Measurements from ENCODE around the gene VANGL2.

DNA sequence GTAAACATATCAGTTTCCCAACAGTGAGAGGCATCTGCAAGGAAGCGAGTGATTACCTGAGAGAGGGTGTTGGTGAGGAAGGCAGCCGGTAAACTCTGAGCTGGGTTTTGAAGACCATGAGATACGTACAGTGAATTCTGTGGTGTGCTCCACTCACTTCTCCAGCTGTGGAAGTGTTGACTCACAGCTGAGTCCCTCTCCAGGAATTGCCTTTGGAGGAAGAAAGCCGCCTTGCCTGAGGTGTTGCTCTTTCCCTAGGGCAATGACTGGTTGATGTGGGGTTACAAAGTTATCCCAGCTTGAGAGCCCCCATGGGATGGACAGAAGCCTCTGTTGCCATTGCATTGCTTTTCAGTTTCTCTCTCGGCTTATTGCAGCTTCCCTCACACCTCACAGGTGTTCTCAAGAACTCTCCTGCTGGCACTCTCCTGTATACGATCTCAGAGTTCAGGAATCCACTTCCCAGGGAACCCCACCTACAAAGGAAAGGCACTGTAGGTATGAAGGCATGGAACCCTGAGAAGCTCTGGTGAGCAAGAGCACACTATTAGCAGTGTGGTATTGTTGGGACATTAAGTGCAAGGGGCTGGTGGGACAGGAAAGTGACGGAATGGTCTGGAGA, 22.7 kb upstream of the VANGL2 start:
- TF ChIP-seq, protein P1, sequence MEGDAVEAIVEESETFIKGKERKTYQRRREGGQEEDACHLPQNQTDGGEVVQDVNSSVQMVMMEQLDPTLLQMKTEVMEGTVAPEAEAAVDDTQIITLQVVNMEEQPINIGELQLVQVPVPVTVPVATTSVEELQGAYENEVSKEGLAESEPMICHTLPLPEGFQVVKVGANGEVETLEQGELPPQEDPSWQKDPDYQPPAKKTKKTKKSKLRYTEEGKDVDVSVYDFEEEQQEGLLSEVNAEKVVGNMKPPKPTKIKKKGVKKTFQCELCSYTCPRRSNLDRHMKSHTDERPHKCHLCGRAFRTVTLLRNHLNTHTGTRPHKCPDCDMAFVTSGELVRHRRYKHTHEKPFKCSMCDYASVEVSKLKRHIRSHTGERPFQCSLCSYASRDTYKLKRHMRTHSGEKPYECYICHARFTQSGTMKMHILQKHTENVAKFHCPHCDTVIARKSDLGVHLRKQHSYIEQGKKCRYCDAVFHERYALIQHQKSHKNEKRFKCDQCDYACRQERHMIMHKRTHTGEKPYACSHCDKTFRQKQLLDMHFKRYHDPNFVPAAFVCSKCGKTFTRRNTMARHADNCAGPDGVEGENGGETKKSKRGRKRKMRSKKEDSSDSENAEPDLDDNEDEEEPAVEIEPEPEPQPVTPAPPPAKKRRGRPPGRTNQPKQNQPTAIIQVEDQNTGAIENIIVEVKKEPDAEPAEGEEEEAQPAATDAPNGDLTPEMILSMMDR (conservative IDR thresholded peaks at IDR 0.05; ENCODE audit: low read depth in 2 of 2) = no peak
- no peak for TF ChIP-seq POLR2AphosphoS5 (IDR thresholded peaks at IDR 0.05; ENCODE audit: low read depth)
- TF ChIP-seq CREB1 (CRISPR knock-in tag; IDR thresholded peaks at IDR 0.05; ENCODE audit: low read depth) = no peak
- TF ChIP-seq EZH2 (IDR thresholded peaks at IDR 0.05; ENCODE audit: low read depth, unreplicated experiment) = no peak
- TF ChIP-seq, protein P2, sequence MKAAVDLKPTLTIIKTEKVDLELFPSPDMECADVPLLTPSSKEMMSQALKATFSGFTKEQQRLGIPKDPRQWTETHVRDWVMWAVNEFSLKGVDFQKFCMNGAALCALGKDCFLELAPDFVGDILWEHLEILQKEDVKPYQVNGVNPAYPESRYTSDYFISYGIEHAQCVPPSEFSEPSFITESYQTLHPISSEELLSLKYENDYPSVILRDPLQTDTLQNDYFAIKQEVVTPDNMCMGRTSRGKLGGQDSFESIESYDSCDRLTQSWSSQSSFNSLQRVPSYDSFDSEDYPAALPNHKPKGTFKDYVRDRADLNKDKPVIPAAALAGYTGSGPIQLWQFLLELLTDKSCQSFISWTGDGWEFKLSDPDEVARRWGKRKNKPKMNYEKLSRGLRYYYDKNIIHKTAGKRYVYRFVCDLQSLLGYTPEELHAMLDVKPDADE (IDR thresholded peaks at IDR 0.05) = no peak
- no peak for TF ChIP-seq JUNB (IDR thresholded peaks at IDR 0.05; ENCODE audit: unreplicated experiment)
- TF ChIP-seq, protein P3, sequence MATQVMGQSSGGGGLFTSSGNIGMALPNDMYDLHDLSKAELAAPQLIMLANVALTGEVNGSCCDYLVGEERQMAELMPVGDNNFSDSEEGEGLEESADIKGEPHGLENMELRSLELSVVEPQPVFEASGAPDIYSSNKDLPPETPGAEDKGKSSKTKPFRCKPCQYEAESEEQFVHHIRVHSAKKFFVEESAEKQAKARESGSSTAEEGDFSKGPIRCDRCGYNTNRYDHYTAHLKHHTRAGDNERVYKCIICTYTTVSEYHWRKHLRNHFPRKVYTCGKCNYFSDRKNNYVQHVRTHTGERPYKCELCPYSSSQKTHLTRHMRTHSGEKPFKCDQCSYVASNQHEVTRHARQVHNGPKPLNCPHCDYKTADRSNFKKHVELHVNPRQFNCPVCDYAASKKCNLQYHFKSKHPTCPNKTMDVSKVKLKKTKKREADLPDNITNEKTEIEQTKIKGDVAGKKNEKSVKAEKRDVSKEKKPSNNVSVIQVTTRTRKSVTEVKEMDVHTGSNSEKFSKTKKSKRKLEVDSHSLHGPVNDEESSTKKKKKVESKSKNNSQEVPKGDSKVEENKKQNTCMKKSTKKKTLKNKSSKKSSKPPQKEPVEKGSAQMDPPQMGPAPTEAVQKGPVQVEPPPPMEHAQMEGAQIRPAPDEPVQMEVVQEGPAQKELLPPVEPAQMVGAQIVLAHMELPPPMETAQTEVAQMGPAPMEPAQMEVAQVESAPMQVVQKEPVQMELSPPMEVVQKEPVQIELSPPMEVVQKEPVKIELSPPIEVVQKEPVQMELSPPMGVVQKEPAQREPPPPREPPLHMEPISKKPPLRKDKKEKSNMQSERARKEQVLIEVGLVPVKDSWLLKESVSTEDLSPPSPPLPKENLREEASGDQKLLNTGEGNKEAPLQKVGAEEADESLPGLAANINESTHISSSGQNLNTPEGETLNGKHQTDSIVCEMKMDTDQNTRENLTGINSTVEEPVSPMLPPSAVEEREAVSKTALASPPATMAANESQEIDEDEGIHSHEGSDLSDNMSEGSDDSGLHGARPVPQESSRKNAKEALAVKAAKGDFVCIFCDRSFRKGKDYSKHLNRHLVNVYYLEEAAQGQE (IDR thresholded peaks at IDR 0.05; ENCODE audit: unreplicated experiment) = no peak
- TF ChIP-seq EZH2phosphoT487 (IDR thresholded peaks at IDR 0.05; ENCODE audit: unreplicated experiment) = no peak
- no peak for TF ChIP-seq ZNF331 (CRISPR knock-in tag; IDR thresholded peaks at IDR 0.05; ENCODE audit: low read depth)
- TF ChIP-seq STAT1 (IDR thresholded peaks at IDR 0.05; ENCODE audit: unreplicated experiment) = no peak
- no peak for TF ChIP-seq ZNF114 (CRISPR knock-in tag; IDR thresholded peaks at IDR 0.05)
- TF ChIP-seq NANOG (IDR thresholded peaks at IDR 0.05; ENCODE audit: borderline replicate concordance) = no peak

Measured in GM23338 (cell line).